Thyroid gland (tissue), 4 donors: ENCODE measurements around the gene LDLR. TPM values are rescaled to one million over a fixed set of nuclear protein-coding genes. Genes with fewer than 3 reads are reported as not detected.

Source experiments
- DNase-seq, 2 donors: peaks; one replicate each; pipeline ENCODE4 v3.0.0-alpha.2; 2019
- H3K27ac ChIP-seq, 3 donors: fragments of 200-600 bp; sonication (generic); 1 replicate in 2 of 3; 2 replicates in 1 of 3; pipeline ENCODE4 v1.5.1; 2016 to 2019; ENCODE audit warnings: mild to moderate bottlenecking in 1 of 3, moderate library complexity in 1 of 3
- H3K27me3 ChIP-seq: fragments of 200-600 bp; sonication (generic); one replicate; pipeline ENCODE4 v1.5.1; 2019
- H3K36me3 ChIP-seq, 2 donors: fragments of 200-600 bp; sonication (generic); one replicate each; pipeline ENCODE4 v1.5.1; 2016 to 2019
- H3K4me1 ChIP-seq, 2 donors: fragments of 200-600 bp; sonication (generic); one replicate each; pipeline ENCODE4 v1.5.1; 2017 to 2019
- H3K4me3 ChIP-seq, 3 donors: fragments of 200-600 bp; sonication (generic); replicated peaks in 1 of 3; 1 replicate in 2 of 3; 2 replicates in 1 of 3; pipeline ENCODE4 v1.5.1; 2016; ENCODE audit warnings: mild to moderate bottlenecking in 1 of 3
- H3K9me3 ChIP-seq: fragments of 200-600 bp; sonication (generic); one replicate; pipeline ENCODE4 v1.5.1; 2017
- POLR2A ChIP-seq, 2 donors: fragments of 450-650 bp; IDR thresholded peaks; one replicate each; pipeline ENCODE4 v1.6.1; 2017; ENCODE audit warnings: antibody characterized with exemption in 2 of 2, mild to moderate bottlenecking in 2 of 2, moderate library complexity in 1 of 2
- WGBS, 2 donors: methylation state at CpG; one replicate each; pipeline ENCODE4 v1.1.5; 2017; 5-methylcytosine and 5-hydroxymethylcytosine counted together
- intact Hi-C: fragments of 100-400 bp; cut with DNase I; formaldehyde crosslinking; loops from one replicate; pipeline ENCODE4 v1.15.1; 2023
- total RNA-seq, 4 donors: library from RNA; depleted of rRNA; stranded (reverse); fragments of >200 nt; gene quantifications; one replicate each; pipeline ENCODE4 v1.2.3, GENCODE V29; 2016
- TF ChIP-seq, protein P1 (sequence below), 6 experiments: fragments of 200-600 bp in 3 of 6; fragments of 450-650 bp in 3 of 6; sonication (generic) in 3 of 6; IDR thresholded peaks; one replicate each; pipeline ENCODE4 v1.5.1; 2016 to 2019; ENCODE audit warnings: antibody characterized with exemption in 6 of 6, mild to moderate bottlenecking in 2 of 6, inconsistent platforms in 1 of 6, moderate library complexity in 1 of 6

Gene LDLR
- total RNA-seq, 4 donors from 2014 or later: 8.7 to 39.1 (median 20.3) TPM

DNA sequence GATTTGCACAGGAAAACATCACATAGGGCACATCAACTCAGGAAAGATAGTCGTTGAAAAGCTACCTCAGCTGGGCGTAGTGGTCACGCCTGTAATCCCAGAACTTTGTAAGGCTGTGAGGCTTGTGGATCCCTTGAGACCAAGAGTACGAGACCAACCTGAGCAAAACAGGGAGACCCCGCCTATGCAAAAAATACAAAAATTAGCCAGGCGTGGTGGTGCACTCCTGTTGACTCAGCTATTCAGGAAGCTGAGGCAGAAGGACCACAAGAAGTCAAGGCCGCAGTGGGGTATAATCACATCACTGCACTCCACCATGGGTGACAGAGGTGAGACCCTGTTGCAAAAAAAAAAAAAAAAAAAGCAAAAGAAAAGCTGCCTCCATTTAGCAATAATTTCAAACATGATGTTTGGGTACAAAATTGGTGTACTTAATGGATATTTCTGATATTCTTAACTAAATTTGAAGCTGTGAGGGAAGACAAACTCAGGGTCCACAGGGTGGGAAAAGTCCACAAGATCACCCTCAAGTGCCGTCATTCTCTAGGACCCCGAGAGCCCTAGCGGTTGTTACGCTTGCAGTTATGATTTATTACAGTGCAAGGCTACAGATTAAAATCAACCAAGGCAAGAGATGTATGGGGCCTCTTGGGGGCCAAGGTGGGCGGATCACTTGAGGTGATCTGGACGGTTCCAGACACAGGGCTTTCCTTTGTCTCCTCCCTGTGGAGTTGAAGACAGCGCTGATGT lies 42.5 kb upstream of the LDLR start:
- Histone ChIP-seq H3K27ac (peak overlapping the region in 1 of 3 donors; percentile 14), H3K4me1 (peaks cover 12 to 28% of the 10 kb centered on the region in 2 donors), H3K4me3 (no peak overlapping the region), H3K9me3 (no peaks in the 10 kb centered on the region), H3K27me3 (no peaks in the 10 kb centered on the region), H3K36me3 (peaks cover 3 to 19% of the 10 kb centered on the region in 2 donors)
- WGBS, 2 donors: 78% methylated on average over 14 of the region's 14 CpGs
- no peak for TF ChIP-seq POLR2A (IDR thresholded peaks at IDR 0.05)
- TF ChIP-seq, protein P1, sequence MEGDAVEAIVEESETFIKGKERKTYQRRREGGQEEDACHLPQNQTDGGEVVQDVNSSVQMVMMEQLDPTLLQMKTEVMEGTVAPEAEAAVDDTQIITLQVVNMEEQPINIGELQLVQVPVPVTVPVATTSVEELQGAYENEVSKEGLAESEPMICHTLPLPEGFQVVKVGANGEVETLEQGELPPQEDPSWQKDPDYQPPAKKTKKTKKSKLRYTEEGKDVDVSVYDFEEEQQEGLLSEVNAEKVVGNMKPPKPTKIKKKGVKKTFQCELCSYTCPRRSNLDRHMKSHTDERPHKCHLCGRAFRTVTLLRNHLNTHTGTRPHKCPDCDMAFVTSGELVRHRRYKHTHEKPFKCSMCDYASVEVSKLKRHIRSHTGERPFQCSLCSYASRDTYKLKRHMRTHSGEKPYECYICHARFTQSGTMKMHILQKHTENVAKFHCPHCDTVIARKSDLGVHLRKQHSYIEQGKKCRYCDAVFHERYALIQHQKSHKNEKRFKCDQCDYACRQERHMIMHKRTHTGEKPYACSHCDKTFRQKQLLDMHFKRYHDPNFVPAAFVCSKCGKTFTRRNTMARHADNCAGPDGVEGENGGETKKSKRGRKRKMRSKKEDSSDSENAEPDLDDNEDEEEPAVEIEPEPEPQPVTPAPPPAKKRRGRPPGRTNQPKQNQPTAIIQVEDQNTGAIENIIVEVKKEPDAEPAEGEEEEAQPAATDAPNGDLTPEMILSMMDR (IDR thresholded peaks at IDR 0.05): no peak
- DNase-seq: peak in 1 of 2 donors; percentile 17
- intact Hi-C loops: no loop called here

DNA sequence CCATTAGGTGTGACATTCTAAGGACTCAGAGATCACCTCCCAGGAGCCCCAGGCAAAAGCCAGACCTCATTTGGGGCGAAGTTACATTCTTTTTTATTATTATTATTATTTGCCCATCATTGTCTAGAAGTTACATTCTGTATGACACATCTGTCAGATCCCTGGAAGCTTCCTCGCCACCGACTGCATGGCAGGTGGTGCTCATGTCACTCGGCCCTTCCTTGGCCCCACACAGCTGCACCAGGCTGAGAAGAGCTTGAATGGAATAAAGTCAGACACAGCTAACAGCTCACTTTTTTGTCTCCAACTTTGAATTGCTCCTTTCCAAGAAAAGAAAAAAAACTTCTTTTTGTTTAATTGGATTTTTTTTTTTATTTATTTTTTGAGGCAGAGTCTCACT lies 41.4 kb upstream of the LDLR start:
- H3K4me3 ChIP-seq: no peak overlapping the region
- peaks cover 0 to 12% of the 10 kb centered on the region in 2 donors for H3K36me3 ChIP-seq
- WGBS, 2 donors: 97 to 99% methylated on average over 4 of the region's 4 CpGs
- TF ChIP-seq, protein P1 (IDR thresholded peaks at IDR 0.05): no peak
- TF ChIP-seq POLR2A (IDR thresholded peaks at IDR 0.05): no peak
- DNase-seq: no peak
- intact Hi-C loops: no loop called here
- no peaks in the 10 kb centered on the region for H3K9me3 ChIP-seq
- H3K27ac ChIP-seq: no peak overlapping the region
- no peaks in the 10 kb centered on the region for H3K27me3 ChIP-seq
- peaks cover 12 to 28% of the 10 kb centered on the region in 2 donors for H3K4me1 ChIP-seq

DNA sequence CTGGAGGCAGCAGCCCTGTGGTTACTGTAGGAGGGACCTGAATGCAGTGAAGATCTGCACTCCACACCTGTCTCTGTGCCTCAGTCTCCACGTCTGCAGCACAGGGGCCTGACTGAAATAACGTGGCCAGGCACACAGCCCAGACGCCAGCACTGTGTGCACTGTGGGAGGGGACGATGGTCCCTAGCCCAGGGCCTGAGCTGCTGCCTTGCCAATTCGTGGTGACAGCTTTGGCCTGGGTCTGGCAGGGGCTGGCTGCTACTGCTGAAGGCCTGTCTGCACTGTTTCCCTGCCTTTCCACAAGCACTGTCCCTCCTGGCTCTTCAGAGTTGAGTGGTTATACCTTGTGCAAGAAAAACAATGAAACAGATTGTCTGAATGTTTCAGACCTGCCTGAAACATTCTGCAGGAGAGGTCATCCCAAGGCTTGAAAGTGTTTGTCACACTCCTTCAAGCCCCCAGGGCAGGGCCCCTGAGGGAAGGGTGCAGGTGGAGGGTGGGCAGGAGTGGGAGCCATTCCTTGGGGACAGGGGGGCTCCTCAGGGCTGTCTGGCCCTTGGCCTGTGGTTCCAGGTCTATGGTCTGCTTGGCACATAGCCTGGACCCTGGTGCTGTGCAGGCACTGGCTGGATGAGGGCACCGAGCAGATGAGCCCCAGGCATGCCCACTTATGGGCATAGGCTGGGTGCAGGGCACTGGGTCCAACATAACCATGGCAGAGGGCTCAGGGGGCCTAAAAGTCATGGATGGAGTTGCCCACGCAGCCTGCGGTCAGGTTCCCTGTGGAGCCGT lies 38.7 kb upstream of the LDLR start:
- peak; percentile 66 to 82 for DNase-seq
- no peak for TF ChIP-seq POLR2A (IDR thresholded peaks at IDR 0.05)
- TF ChIP-seq, protein P1 (IDR thresholded peaks at IDR 0.05): no peak
- no peak overlapping the region for H3K4me3 ChIP-seq
- no peaks in the 10 kb centered on the region for H3K27me3 ChIP-seq
- H3K9me3 ChIP-seq: no peaks in the 10 kb centered on the region
- intact Hi-C loops: no loop called here
- H3K36me3 ChIP-seq: peaks cover 0 to 3% of the 10 kb centered on the region in 2 donors
- H3K4me1 ChIP-seq: peaks cover 12 to 28% of the 10 kb centered on the region in 2 donors
- WGBS, 2 donors: 25 to 54% methylated on average over 3 to 5 of the region's 9 CpGs
- peak overlapping the region; percentile 17 to 91 (median 88) for H3K27ac ChIP-seq

DNA sequence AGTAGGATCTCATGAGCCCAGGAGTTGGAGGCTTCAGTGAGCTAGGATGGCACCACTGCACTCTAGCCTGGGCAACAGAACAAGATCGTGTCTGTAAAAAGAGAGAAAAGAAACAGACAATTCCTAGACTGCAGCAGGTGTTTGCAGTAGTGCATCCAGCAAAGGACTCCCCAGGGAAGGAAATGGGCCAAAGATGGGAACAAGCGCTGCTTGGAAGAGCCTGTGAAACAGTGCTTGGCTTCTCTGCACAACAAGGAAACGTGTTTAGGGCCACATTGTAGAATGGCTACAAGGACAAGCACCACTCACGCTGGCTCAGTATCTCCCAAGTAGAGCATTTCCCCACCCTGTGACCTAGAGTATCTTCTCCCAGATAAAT lies 35.5 kb upstream of the LDLR start:
- intact Hi-C loops: no loop called here

More for the DNA sequence above, 35.5 kb upstream of the LDLR start:
- TF ChIP-seq, protein P1 (IDR thresholded peaks at IDR 0.05): no peak
- no peak for TF ChIP-seq POLR2A (IDR thresholded peaks at IDR 0.05)
- no peak for DNase-seq
- H3K36me3 ChIP-seq: peaks cover 0 to 6% of the 10 kb centered on the region in 2 donors
- peaks cover 12 to 23% of the 10 kb centered on the region in 2 donors for H3K4me1 ChIP-seq
- no peak overlapping the region for H3K27ac ChIP-seq
- WGBS, 2 donors: 86 to 88% methylated on average over 4 of the region's 4 CpGs
- no peaks in the 10 kb centered on the region for H3K9me3 ChIP-seq
- no peak overlapping the region for H3K4me3 ChIP-seq
- no peaks in the 10 kb centered on the region for H3K27me3 ChIP-seq
